ENCODE data around the gene SGIP1. TPM values are rescaled to one million over a fixed set of nuclear protein-coding genes. Genes with fewer than 3 reads are reported as not detected.

Gene SGIP1
- total and polyA plus RNA-seq, 2 of the 8 experiments (the other 6 are each of a cell fraction or from before 2014, with no cell fraction given), result 1.4 to 2.1 TPM

GRCh38 chr1:66682106-66682505, 148.2 kb downstream of the SGIP1 start (continued):
- TF ChIP-seq ATF2 (IDR thresholded peaks at IDR 0.05; ENCODE audit: low read length), result no peak
